ENCODE measurements around the gene EPHX1. TPM values are rescaled to one million over a fixed set of nuclear protein-coding genes. Genes with fewer than 3 reads are reported as not detected.
"Not testable (repeated sequence)": the region's sequence is repeated elsewhere in the genome, so short reads cannot be mapped to it uniquely, and the experiment has no call there.

The EPHX1 gene
- total RNA-seq, 1 donor from 2014 or later = 76.0 TPM

GRCh38 chr1:225774281-225775147 is 35.4 kb upstream of the EPHX1 start:
- DNase-seq (ENCODE audit: missing footprints) (no peak), ATAC-seq (no peak)
- intact Hi-C loops (cut with DNase I) = loop anchor here (5.0 to 10.0 kb wide), 5 partner anchors 82 to 1090 kb away; partner anchors contain the start of gene ENAH

- no peak for ATAC-seq
- intact Hi-C loops (cut with DNase I) = loop anchor here (2.0 to 10.0 kb wide), 4 partner anchors 35 to 1089 kb away; partner anchors contain the start of gene EPHX1
Measured at GRCh38 chr1:225776294-225776693, 33.6 kb upstream of the EPHX1 start.

GRCh38 chr1:225777058-225777582 is 32.8 kb upstream of the EPHX1 start:
- intact Hi-C loops (cut with DNase I) = loop anchor here (2.0 to 10.0 kb wide), 4 partner anchors 34 to 1088 kb away; partner anchors contain the start of gene EPHX1
- DNase-seq (ENCODE audit: missing footprints) (no peak), ATAC-seq (peak; percentile 0)

More at GRCh38 chr1:225776294-225776693, 33.6 kb upstream of the EPHX1 start:
- DNase-seq (ENCODE audit: missing footprints) = no peak

- ATAC-seq (peak; percentile 100), DNase-seq (ENCODE audit: missing footprints) (peak; percentile 99)
- intact Hi-C loops (cut with DNase I) = loop anchor here (2.0 to 10.0 kb wide), 4 partner anchors 33 to 1087 kb away; partner anchors contain the start of gene EPHX1
Measured at GRCh38 chr1:225777583-225778336, 32.2 kb upstream of the EPHX1 start, which contains the start of gene SRP9. TSS of gene SRP9 (plus strand) at chr1:225777826. CDS start at chr1:225777941, 115 bp downstream.

- intact Hi-C loops (cut with DNase I) = loop anchor here (5.0 to 10.0 kb wide), 2 partner anchors 134 to 1086 kb away; no protein-coding TSS in a partner anchor
- DNase-seq (ENCODE audit: missing footprints) (no peak), ATAC-seq (no peak)
Measured at GRCh38 chr1:225778337-225778669, 31.6 kb upstream of the EPHX1 start.

GRCh38 chr1:225779165-225779564 is 30.8 kb upstream of the EPHX1 start:
- intact Hi-C loops (cut with DNase I) = loop anchor here (5.0 to 10.0 kb wide), 2 partner anchors 133 to 1086 kb away; no protein-coding TSS in a partner anchor
- DNase-seq (ENCODE audit: missing footprints); ATAC-seq: not testable (repeated sequence)

GRCh38 chr1:225780134-225780533 is 29.8 kb upstream of the EPHX1 start:
- intact Hi-C loops (cut with DNase I) = no loop called here
- DNase-seq (ENCODE audit: missing footprints) (no peak), ATAC-seq (no peak)

- DNase-seq (ENCODE audit: missing footprints) = no peak
- intact Hi-C loops (cut with DNase I) = no loop called here
- no peak for ATAC-seq
Measured at GRCh38 chr1:225780630-225781029, 29.3 kb upstream of the EPHX1 start.

GRCh38 chr1:225789142-225789541 is 20.8 kb upstream of the EPHX1 start:
- intact Hi-C loops (cut with DNase I); ATAC-seq; DNase-seq (ENCODE audit: missing footprints): not testable (repeated sequence)

GRCh38 chr1:225794954-225795353 is 15.0 kb upstream of the EPHX1 start:
- intact Hi-C loops (cut with DNase I) = no loop called here
- ATAC-seq (no peak), DNase-seq (ENCODE audit: missing footprints) (no peak)

GRCh38 chr1:225796097-225796496 is 13.8 kb upstream of the EPHX1 start:
- DNase-seq (ENCODE audit: missing footprints); ATAC-seq; intact Hi-C loops (cut with DNase I): not testable (repeated sequence)

GRCh38 chr1:225801146-225801545 is 8.8 kb upstream of the EPHX1 start:
- ATAC-seq; intact Hi-C loops (cut with DNase I); DNase-seq (ENCODE audit: missing footprints): not testable (repeated sequence)

- intact Hi-C loops (cut with DNase I) = no loop called here
- DNase-seq (ENCODE audit: missing footprints) (no peak), ATAC-seq (no peak)
Measured at GRCh38 chr1:225806249-225806648, 3.7 kb upstream of the EPHX1 start.

GRCh38 chr1:225806736-225807135 is 3.2 kb upstream of the EPHX1 start:
- DNase-seq (ENCODE audit: missing footprints) = not testable (repeated sequence)

GRCh38 chr1:225808136-225808535 is 1.8 kb upstream of the EPHX1 start:
- DNase-seq (ENCODE audit: missing footprints) = no peak
- intact Hi-C loops (cut with DNase I) = no loop called here
- ATAC-seq = no peak

More at GRCh38 chr1:225806736-225807135, 3.2 kb upstream of the EPHX1 start:
- ATAC-seq; intact Hi-C loops (cut with DNase I): not testable (repeated sequence)

GRCh38 chr1:225810579-225811538 is 935 bp downstream of the EPHX1 start:
- ATAC-seq; DNase-seq (ENCODE audit: missing footprints): not testable (repeated sequence)
- intact Hi-C loops (cut with DNase I) = loop anchor here (2.0 to 5.0 kb wide), 3 partner anchors 34 to 71 kb away; partner anchors contain the start of genes SRP9 and TMEM63A

- ATAC-seq = no peak
- intact Hi-C loops (cut with DNase I) = loop anchor here (2.0 to 5.0 kb wide), 3 partner anchors 35 to 70 kb away; partner anchors contain the start of genes SRP9 and TMEM63A
- DNase-seq (ENCODE audit: missing footprints) = no peak
Measured at GRCh38 chr1:225811622-225812487, 1.9 kb downstream of the EPHX1 start.
